Measurements from ENCODE around the gene GNMT. TPM values are rescaled to one million over a fixed set of nuclear protein-coding genes. Genes with fewer than 3 reads are reported as not detected.
"Not testable (repeated sequence)": the region's sequence is repeated elsewhere in the genome, so short reads cannot be mapped to it uniquely, and the experiment has no call there.

Gene GNMT
- total RNA-seq, 1 donor from 2014 or later: 0.54 TPM

DNA sequence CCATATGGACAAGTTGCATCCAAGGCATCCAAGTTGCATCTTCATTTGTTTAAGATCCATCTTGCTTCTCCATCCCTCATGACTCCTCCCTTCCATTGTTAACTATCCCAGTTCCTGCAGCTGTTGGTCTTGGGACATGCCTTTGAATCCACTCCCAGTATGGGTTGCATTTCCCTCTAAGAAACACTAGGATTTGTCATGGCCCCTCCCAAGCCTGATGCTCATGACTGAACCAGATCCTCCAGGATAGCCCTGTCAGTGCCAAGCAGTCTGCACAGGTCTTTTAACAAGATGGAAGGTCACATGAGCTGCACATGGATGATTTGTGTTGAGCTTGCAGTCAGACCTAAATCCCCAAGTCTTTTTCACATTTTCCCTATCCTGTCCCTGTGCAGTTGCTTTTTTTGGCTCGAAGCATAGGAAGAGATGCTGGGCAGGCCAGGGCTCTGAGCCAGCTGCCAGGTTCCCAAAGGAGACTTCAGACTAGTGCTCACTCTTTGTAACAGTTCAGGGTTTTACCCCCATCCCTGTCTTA, 28.0 kb downstream of the GNMT start:
- Mint-ChIP-seq H3K36me3 (ENCODE audit: unreplicated experiment) (no peaks in the 10 kb centered on the region), H3K4me3 (ENCODE audit: unreplicated experiment) (no peak overlapping the region), H3K9me3 (ENCODE audit: unreplicated experiment) (peaks cover 13% of the 10 kb centered on the region), H3K27me3 (ENCODE audit: unreplicated experiment) (peaks cover 3% of the 10 kb centered on the region), H3K4me1 (ENCODE audit: low read depth, unreplicated experiment) (peaks cover 13% of the 10 kb centered on the region), H3K27ac (ENCODE audit: unreplicated experiment) (no peak overlapping the region)
- DNase-seq: no peak
- TF ChIP-seq, protein P1, sequence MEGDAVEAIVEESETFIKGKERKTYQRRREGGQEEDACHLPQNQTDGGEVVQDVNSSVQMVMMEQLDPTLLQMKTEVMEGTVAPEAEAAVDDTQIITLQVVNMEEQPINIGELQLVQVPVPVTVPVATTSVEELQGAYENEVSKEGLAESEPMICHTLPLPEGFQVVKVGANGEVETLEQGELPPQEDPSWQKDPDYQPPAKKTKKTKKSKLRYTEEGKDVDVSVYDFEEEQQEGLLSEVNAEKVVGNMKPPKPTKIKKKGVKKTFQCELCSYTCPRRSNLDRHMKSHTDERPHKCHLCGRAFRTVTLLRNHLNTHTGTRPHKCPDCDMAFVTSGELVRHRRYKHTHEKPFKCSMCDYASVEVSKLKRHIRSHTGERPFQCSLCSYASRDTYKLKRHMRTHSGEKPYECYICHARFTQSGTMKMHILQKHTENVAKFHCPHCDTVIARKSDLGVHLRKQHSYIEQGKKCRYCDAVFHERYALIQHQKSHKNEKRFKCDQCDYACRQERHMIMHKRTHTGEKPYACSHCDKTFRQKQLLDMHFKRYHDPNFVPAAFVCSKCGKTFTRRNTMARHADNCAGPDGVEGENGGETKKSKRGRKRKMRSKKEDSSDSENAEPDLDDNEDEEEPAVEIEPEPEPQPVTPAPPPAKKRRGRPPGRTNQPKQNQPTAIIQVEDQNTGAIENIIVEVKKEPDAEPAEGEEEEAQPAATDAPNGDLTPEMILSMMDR (IDR thresholded peaks at IDR 0.05; ENCODE audit: partially characterized antibody, unreplicated experiment): no peak

DNA sequence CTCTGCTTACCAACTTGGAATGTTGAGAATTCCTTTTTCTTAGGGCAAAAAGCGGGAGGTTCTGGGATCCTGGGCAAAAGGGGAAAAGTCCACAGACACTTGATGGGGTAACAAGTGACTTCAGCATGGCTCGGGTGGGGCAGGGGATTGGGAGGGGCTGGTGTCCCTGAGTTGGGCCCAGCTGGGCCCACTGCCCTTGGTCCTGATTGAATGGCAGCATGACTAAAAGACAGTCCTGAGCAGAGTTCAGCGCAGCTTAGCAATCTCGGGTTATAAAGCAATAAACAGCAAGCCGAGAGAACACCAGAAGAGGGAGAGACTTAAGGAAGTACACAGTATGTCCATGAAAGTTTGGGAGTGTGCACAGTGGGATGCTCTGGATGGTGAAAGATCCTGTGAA, 29.4 kb downstream of the GNMT start:
- no peak overlapping the region for H3K27ac Mint-ChIP-seq (ENCODE audit: unreplicated experiment)
- TF ChIP-seq, protein P1 (IDR thresholded peaks at IDR 0.05; ENCODE audit: partially characterized antibody, unreplicated experiment): no peak
- peaks cover 13% of the 10 kb centered on the region for H3K9me3 Mint-ChIP-seq (ENCODE audit: unreplicated experiment)
- no peaks in the 10 kb centered on the region for H3K36me3 Mint-ChIP-seq (ENCODE audit: unreplicated experiment)
- peaks cover 11% of the 10 kb centered on the region for H3K4me1 Mint-ChIP-seq (ENCODE audit: low read depth, unreplicated experiment)
- no peak overlapping the region for H3K4me3 Mint-ChIP-seq (ENCODE audit: unreplicated experiment)
- DNase-seq: no peak
- peaks cover 3% of the 10 kb centered on the region for H3K27me3 Mint-ChIP-seq (ENCODE audit: unreplicated experiment)

DNA sequence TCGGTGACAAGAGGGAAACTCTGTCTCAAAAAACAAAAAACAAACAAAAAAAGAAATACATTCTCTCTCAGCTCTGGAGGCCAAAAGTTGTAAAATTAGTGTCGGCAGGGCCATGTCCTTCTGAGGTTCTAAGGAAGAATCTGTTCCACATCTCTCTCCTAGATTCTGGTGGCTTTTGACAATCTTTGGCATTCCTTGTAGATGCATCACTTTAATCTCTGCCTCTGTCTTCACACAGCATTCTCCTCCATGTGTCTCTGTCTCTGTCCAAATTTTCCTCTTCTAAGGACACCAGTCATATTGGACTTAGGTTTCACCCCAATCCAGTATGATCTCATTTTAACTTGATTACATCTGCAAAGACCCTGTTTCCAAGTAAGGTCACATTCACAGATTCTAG, 32.9 kb downstream of the GNMT start:
- Mint-ChIP-seq H3K27ac (ENCODE audit: unreplicated experiment) (no peak overlapping the region), H3K4me1 (ENCODE audit: low read depth, unreplicated experiment) (no peaks in the 10 kb centered on the region), H3K9me3 (ENCODE audit: unreplicated experiment) (peaks cover 2% of the 10 kb centered on the region), H3K27me3 (ENCODE audit: unreplicated experiment) (no peaks in the 10 kb centered on the region), H3K36me3 (ENCODE audit: unreplicated experiment) (no peaks in the 10 kb centered on the region), H3K4me3 (ENCODE audit: unreplicated experiment) (no peak overlapping the region)
- TF ChIP-seq, protein P1 (IDR thresholded peaks at IDR 0.05; ENCODE audit: partially characterized antibody, unreplicated experiment): no peak
- no peak for DNase-seq

DNA sequence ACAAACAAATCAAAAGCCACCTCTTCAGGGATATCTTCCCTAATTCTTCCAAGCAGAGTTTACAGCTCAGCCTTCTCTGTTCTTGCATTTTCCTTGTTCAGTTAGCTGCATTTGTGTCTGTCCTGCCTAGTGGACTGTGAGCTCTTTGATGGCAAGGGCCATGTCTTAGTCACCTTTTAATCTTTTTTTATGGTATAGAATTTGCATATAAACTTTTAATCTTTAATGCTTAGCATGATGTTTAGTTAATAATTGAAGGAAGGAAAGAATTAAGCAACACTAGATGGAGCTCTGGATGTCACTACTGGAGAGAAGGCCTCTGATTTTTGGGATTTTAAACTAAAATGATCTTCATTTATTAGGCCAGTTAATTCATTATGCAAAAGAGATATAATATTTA, 36.0 kb downstream of the GNMT start:
- no peak for DNase-seq
- Mint-ChIP-seq H3K27ac (ENCODE audit: unreplicated experiment) (no peak overlapping the region), H3K4me3 (ENCODE audit: unreplicated experiment) (no peak overlapping the region), H3K9me3 (ENCODE audit: unreplicated experiment) (peaks cover 2% of the 10 kb centered on the region), H3K36me3 (ENCODE audit: unreplicated experiment) (no peaks in the 10 kb centered on the region), H3K4me1 (ENCODE audit: low read depth, unreplicated experiment) (no peaks in the 10 kb centered on the region), H3K27me3 (ENCODE audit: unreplicated experiment) (no peaks in the 10 kb centered on the region)
- TF ChIP-seq, protein P1 (IDR thresholded peaks at IDR 0.05; ENCODE audit: partially characterized antibody, unreplicated experiment): no peak

DNA sequence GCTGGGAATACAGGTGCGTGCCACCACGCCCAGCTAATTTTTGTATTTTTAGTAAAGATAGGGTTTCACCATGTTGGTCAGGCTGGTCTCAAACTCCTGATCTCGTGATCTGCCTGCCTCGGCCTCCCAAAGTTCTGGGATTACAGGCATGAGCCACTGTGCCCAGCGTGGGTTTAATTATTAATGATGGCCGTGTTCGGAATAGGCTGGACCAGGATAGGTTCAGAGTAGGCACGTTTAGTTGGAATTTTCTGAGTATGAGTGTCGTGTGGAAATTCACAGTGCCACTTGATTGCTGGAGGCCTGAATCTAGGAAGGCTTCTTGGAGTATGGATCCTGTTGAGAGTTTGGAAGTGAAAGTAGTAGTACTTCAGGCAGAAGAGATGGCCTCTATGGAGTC, 37.7 kb downstream of the GNMT start:
- not testable (repeated sequence) for H3K27me3 Mint-ChIP-seq (ENCODE audit: unreplicated experiment); DNase-seq; H3K27ac Mint-ChIP-seq (ENCODE audit: unreplicated experiment); H3K4me3 Mint-ChIP-seq (ENCODE audit: unreplicated experiment); H3K4me1 Mint-ChIP-seq (ENCODE audit: low read depth, unreplicated experiment); H3K36me3 Mint-ChIP-seq (ENCODE audit: unreplicated experiment); H3K9me3 Mint-ChIP-seq (ENCODE audit: unreplicated experiment)

Measured in glutamatergic neuron (in vitro differentiated cells).